ENCODE data around the gene TANGO6.
"Not testable (repeated sequence)": the region's sequence is repeated elsewhere in the genome, so short reads cannot be mapped to it uniquely, and the experiment has no call there.

The TANGO6 gene

GRCh38 chr16:69107316-69107962, 264.1 kb downstream of the TANGO6 start:
- peak in 1 of 2 experiments; percentile 63 for DNase-seq

- DNase-seq = no peak
Observed at GRCh38 chr16:69108064-69108904, 265.0 kb downstream of the TANGO6 start.

- no peak for DNase-seq
Observed at GRCh38 chr16:69108905-69109252, 265.5 kb downstream of the TANGO6 start.

GRCh38 chr16:69109486-69110270, 266.3 kb downstream of the TANGO6 start:
- no peak for DNase-seq

- peak in 1 of 2 experiments; percentile 50 for DNase-seq
Observed at GRCh38 chr16:69110406-69110805, 267.1 kb downstream of the TANGO6 start.

GRCh38 chr16:69111216-69111875, 268.0 kb downstream of the TANGO6 start:
- DNase-seq = no peak

GRCh38 chr16:69111876-69112230, 268.5 kb downstream of the TANGO6 start:
- no peak for DNase-seq

GRCh38 chr16:69112285-69113129, 269.2 kb downstream of the TANGO6 start:
- DNase-seq = peak; percentile 8 to 61

GRCh38 chr16:69113216-69113615, 269.9 kb downstream of the TANGO6 start:
- DNase-seq = no peak

GRCh38 chr16:69114346-69114975, 271.1 kb downstream of the TANGO6 start:
- no peak for DNase-seq

- no peak for DNase-seq
Observed at GRCh38 chr16:69114976-69115355, 271.6 kb downstream of the TANGO6 start.

- no peak for DNase-seq
Observed at GRCh38 chr16:69115361-69115760, 272.0 kb downstream of the TANGO6 start.

GRCh38 chr16:69115837-69116236, 272.5 kb downstream of the TANGO6 start:
- DNase-seq = no peak

GRCh38 chr16:69116256-69116875, 273.0 kb downstream of the TANGO6 start:
- no peak for DNase-seq

GRCh38 chr16:69116906-69117305, 273.6 kb downstream of the TANGO6 start:
- no peak for DNase-seq

- no peak for DNase-seq
Observed at GRCh38 chr16:69118468-69118867, 275.1 kb downstream of the TANGO6 start.

- no peak for DNase-seq
Observed at GRCh38 chr16:69118994-69119393, 275.7 kb downstream of the TANGO6 start.

GRCh38 chr16:69119536-69119935, 276.2 kb downstream of the TANGO6 start:
- DNase-seq = no peak

- no peak for DNase-seq
Observed at GRCh38 chr16:69120096-69120664, 276.8 kb downstream of the TANGO6 start.

GRCh38 chr16:69123910-69124309, 280.6 kb downstream of the TANGO6 start:
- DNase-seq = peak; percentile 51 to 88

GRCh38 chr16:69124406-69124805, 281.1 kb downstream of the TANGO6 start:
- DNase-seq = not testable (repeated sequence)
